Stimulated activated CD4-positive, alpha-beta T cell treated with anti-CD3 and anti-CD28 coated beads, Interleukin-12 subunit alpha, Interleukin-12 subunit beta, amount 100 ng/mL, for 24 hours (primary cell): Measurements from ENCODE around the gene ST6GAL1.
"Not testable (repeated sequence)": the region's sequence is repeated elsewhere in the genome, so short reads cannot be mapped to it uniquely, and the experiment has no call there.

Experiments
- DNase-seq, 2 experiments: peaks; one replicate each; pipeline ENCODE4 v3.0.0-alpha.2; 2020; ENCODE audit warnings: low read depth in 2 of 2

Gene ST6GAL1

GRCh38 chr3:186930143-186930640 lies at the start of gene ST6GAL1:
TSS of gene ST6GAL1 (plus strand) at chr3:186930526. CDS start at chr3:187042704, 112,178 bp downstream.
- peak; percentile 44 to 62 for DNase-seq

DNA sequence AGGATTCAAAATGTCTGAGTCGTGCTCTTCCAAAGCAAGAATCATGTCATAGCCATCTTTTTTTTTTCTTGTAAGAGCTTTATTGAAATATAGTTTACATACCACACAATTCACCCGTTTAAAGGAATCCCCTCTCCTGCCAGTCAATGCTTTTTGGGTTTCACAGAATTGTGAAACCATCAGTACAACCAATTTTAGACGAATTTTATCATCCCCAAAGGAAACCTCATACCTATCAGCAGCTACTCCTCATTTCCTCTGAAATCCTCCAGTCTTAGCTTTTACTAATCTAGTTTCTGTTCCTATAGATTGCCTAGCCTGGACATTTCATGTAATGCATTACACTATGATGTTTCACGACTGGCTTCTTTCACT lies 48.2 kb upstream of the ST6GAL1 start:
- no peak for DNase-seq

DNA sequence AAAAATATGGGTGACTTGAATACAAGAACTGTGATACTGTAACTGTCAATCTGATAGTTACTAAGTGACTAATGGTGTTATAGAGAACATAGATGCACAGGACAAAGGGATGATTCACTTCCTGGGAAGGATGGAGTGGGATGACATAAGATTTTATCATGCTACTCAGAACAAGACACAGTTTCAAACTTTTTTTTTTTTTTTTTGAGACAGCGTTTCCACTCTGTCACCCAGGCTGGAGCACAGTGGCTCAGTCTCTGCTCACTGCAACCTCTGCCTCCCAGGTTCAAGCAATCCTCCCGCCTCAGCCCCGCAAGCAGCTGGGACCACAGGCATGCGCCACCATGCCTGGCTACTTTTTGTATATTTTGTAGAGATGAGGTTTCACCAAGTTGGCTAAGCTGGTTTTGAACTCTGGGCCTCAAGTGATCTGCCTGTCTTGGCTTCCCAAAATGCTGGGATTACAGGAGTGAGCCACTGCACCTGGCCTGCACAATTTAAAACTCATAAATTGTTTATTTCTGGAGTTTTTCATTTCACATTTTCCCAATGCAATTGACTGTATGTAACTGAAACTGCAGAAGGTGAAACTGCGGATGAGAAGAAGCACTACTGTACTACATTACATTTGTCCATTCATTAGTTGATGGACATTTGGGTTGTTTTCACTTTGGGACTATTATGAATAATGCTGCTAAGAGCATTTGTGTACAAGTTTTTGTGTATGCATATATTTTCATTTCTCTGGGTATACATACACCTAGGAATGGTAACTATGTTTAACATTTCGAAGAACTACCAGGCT lies 47.2 kb upstream of the ST6GAL1 start:
- peak; percentile 24 to 28 for DNase-seq

GRCh38 chr3:186883686-186884058 lies 46.7 kb upstream of the ST6GAL1 start:
- DNase-seq: no peak

GRCh38 chr3:186884868-186885267 lies 45.5 kb upstream of the ST6GAL1 start:
- not testable (repeated sequence) for DNase-seq

DNA sequence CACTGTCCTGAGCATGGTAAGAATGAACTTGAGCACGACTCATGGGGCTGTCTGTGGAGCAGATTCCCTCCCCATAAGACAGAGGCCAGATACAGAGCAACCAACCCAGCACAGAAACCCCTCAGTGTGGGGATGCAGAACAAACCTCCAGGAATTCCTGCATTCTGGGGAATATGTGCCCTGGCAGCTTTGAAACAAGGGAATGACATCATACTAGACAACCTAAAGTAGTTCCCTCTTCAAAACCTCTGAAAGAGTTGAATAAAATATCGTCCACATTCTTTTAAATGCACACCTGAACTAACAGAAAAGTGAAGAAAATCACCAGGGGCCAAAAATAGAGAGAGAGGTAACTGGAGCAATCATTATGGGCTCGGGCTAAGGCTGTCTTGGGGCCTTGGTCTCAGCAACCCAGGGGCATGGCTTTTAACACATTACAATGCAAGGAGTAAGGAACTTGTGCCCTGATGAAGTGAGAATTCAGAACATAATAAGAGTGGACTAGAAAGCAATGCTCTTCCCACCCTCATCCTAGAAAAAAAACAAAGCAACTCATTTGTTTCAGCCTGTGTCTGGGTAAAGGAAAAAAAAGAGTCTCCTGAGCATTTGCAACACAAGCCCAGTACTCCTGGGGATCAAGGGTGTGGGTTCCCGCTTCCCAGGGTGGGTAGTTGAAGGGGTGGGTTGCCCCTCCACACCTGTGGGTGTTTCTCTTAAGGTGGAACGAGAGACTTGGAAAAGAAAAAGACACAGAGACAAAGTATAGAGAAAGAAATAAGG lies 43.9 kb upstream of the ST6GAL1 start:
- DNase-seq: no peak

- DNase-seq: not testable (repeated sequence)
These were observed 42.8 kb upstream of the ST6GAL1 start for GRCh38 chr3:186887507-186887938.

DNA sequence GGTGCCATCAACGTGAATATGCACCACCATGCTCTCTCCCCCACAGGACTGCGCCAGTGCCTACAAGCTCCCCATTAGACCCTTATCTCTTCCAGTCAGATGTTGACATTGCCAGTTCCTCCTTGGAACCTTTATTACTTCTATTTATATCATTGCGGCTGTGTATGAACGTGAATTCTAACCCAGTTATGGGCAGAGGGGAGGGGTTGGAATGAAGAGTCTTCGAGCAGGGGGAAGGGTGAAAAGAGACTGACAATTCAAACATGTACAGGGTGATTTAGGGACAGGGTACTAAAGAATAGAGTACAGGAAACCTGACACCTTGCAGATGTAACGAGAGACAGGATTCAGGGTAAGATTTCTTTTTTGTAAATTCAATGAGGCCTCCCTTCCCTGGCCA lies 41.8 kb upstream of the ST6GAL1 start:
- DNase-seq: no peak

GRCh38 chr3:186889698-186890097 lies 40.6 kb upstream of the ST6GAL1 start:
- DNase-seq: not testable (repeated sequence)

DNA sequence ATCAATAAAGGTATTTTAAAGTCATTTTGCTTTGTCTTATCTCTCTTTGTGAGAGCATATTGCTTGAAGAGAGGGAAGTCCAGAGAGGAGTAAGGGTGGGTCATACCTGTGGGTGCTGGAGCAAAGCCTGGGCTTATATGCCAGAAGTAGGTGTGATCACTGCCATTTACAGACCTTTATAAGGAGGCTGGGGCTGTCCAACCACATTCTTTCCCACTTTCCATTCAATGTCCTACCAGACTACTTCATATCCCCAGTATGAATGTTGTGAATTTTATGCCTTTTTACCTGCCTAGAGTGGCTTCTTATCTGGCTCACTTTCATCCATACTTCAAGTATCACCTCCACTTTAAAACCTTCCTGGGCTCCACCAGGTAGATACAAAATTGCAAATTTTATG lies 39.4 kb upstream of the ST6GAL1 start:
- no peak for DNase-seq

GRCh38 chr3:186893071-186893470 lies 37.3 kb upstream of the ST6GAL1 start:
- DNase-seq: not testable (repeated sequence)

GRCh38 chr3:186895406-186895805 lies 34.9 kb upstream of the ST6GAL1 start:
- DNase-seq: no peak

DNA sequence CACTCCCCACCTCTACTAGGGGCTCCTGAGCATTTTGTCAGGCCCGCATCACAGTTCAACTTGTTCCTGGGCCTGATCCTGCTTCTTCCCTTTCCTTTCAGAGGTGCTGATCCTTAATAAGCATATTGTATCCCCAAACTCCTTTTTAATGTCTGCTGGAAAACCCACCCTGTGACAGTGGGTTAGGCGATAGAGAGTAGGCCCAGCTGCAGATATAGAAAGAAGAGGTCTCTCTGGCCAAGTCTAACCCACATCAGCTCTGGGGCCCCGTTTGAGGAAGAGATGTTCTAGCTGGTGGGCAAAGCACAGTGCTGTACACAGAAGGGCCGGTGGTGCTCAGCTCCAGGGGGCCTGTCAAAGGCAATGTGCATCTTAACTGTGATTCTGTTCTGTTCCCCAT lies 34.3 kb upstream of the ST6GAL1 start:
- DNase-seq: no peak

DNA sequence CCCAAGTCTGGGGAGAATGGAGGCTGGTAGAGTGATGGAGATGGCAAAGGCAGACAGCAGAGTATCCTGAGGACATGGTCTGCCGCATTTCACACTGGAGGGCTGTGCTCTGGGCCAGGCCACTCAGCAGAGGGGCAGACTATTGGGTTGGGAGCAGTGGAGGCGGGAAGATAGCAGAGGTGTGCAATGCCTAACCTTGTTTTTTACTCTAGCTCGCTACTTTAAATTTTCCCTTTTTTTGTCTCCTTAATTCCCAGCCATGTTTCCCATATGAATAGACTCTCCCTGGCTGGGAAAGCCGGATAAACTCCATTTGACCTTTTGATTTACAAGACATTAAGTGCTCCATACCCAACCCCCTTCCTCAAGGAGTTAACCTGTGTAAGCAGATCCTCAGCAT lies 33.5 kb upstream of the ST6GAL1 start:
- no peak for DNase-seq

GRCh38 chr3:186901135-186901734 lies 29.1 kb upstream of the ST6GAL1 start:
- no peak for DNase-seq

GRCh38 chr3:186902154-186902553 lies 28.2 kb upstream of the ST6GAL1 start:
- DNase-seq: no peak

DNA sequence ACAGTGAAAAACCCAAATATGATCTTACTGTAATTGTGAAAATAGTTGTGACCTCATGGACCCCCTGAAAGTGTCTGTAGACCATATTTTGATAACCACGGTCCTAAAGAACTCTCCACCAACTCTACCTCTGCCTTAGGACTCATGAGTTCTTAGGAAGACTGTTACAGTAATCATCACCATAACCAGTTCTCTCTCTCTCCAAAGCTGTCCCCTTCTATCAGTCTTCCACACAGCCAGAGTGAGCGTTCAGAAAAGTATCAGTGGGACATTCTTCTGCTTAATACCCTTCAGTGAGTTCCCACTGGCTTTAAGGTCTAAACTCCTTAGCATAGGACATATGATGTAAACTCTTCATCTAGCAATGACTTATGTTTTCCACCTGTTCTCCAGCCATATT lies 27.6 kb upstream of the ST6GAL1 start:
- DNase-seq: no peak

GRCh38 chr3:186903676-186904075 lies 26.6 kb upstream of the ST6GAL1 start:
- not testable (repeated sequence) for DNase-seq

GRCh38 chr3:186907075-186907474 lies 23.3 kb upstream of the ST6GAL1 start:
- DNase-seq: not testable (repeated sequence)

- DNase-seq: peak in 1 of 2 experiments; percentile 50
These were observed 21.1 kb upstream of the ST6GAL1 start for GRCh38 chr3:186909078-186909853.
